Tongue (tissue), 2 donors: Measurements from ENCODE around the gene SMC6. TPM values are rescaled to one million over a fixed set of nuclear protein-coding genes. Genes with fewer than 3 reads are reported as not detected.
A peak's percentile ranks its signal among the peaks of the same experiment; 100 is the strongest.

ENCODE experiments used
- DNase-seq: peaks from one replicate; pipeline ENCODE4 v3.0.0-alpha.2; 2015
- total RNA-seq: library from RNA; depleted of rRNA; stranded (reverse); fragments of >200 nt; gene quantifications from one replicate; pipeline ENCODE4 v1.2.3, GENCODE V29; 2014

SMC6 gene
- total RNA-seq, 1 donor from 2014 or later = 43.8 TPM

DNA sequence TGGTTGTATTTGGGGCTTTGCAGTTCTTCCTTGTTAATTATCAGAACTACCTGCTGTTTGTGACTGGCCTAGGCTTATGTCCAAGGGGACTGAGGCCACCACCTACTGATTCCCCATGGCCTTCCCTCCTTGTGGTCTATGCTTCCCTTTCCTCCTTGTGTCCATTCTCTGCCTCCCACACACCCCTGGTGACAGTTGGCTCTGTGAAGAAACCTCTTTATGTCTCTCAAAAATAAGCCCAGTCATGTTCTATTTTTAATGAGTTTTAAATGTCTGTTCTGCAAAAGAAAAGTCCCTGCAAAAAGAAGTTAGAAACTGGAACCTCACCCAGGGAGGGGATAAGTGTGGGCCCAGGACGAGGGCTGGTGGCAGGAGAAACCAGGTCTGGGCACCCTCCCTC is 105.0 kb downstream of the SMC6 start:
- no peak for DNase-seq

DNA sequence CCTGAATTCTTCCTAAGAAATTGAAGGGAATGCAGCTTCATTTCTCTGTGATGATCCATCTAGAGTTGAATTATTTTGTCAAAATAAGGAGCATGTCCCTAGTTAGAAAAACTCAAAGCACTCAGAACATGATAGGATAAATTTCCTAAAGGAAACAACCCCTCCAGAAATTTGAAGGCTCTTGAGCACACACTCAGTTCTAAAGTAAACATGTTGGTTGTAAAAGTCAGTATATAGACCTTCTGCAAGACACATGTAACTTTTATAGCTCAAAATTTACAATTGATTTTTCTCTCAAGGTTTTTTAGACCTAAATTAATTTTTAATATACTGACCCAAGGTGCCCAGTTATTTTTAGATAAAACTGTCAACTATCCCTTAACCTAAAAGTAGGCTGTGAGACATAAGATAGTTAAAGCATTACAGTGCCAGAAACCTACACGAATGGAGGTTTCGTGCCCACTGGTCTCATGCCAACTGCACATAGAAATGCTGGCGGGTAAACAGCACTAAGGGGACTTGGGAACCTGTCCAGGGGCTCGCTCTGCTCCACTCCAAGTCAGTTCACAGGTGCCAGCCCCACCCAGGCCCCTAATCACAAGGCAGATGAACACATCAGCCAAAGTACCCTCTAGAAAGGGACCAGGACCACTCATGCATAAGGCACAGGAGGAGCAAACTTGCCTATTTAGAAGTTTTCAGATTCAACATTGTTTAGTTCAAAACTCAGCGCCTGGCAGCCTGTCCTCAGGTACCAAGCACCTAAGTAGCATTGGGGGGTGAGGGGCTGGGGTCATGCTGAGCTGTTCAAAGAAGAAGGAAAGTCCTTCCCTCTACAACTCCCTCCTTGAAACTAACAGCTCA is 106.5 kb downstream of the SMC6 start:
- no peak for DNase-seq

DNA sequence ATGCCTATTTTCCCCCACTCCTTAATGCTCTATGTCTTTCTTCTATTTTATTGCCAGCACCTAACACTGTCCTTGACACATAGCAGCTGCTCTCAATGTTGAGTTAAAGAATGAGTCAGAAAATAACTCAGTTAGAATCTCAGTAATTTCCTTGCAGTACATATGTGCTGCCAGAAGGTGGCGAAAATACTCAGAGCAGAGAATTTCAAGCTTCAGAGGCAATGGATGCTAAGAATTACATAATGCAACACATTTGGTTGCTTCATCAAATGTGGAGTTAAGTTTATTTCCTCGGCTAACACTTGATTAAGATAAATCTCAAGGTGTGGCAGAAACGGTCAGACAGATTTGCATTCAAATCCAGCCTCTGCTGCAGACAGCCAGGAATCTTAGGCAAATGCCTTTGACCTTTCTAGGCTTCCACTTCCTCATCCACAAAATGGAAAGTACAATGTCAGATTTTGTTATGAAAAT is 107.5 kb downstream of the SMC6 start:
- DNase-seq = peak; percentile 88

DNA sequence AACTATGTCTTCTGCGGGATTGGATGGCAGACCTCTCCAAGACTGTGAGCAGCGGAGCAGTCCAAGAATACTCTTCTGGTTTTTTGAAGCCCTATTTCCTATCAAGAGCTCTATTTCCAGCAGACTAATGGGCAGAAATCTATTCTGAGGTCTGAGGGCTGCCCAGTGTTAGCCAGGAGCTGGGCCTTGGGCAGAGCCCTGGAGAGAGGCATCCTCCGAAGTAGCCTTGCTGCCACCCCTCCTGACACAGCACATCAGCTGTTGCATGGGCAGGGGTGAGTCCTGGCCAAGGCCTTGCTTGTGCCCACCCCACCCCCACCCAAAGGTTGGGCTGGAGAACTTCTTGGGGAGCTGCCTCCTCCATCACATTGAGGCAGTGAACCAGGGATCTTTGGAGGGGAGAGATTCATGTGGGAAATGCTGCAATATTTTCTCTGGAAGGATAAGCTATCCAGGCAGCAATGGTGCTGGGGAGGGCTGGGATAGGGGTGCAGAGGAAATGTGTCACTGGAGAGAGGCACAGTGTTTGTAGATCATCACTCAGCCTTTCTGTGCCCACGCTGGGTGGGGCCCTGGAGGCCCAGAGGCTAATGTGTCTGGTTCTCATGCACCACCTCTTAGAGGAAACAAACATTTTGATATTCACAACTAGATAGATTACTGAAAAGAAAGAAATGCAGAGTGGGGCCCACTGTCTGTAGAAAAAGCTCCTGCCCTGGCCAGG is 108.5 kb downstream of the SMC6 start:
- DNase-seq = peak; percentile 31

DNA sequence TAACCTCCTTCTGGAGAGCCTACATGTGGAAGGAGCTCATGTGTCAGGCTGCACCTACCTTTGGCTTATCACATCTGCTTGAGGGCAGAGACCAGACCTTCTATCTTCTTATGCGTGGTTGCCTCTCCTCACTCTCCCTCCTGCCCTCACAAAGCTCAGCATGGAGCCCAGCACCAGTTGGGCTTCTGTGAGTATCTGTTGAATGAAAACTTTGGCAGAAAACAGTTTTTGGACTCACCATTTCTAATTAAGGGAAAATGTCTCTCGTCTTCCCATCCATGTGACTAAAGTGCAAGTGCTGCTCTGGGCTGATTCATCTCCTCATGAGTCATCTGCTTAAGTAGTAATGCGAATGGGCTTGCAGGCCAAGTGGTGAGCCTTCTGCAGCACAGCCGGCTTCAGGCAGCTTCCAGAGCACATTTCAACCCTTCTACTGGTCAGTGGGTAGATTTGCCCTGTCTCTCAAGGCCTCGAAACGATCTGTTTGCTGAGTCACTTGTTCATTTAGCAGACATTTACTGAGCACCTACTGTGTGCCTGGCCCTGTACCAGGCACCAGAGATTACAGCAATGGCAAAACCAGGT is 110.5 kb downstream of the SMC6 start:
- peak; percentile 27 for DNase-seq

DNA sequence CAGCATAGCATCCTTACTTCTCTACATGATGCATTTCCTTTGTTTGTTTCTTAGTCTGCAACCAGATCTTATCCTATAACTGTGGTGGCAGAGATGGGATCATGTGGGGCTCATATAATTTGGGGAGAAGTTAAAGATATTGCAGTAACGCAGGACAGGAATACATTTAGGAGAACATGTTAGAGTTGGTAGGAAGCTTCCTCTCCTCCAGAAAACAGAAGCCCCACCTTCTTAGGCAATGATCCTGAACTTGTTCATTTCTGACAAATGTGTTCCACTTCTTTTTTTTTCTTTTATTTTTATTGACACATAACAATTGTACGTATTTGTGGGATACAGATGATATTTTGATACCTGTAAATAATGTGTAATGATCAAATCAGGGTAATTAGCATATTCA is 113.2 kb downstream of the SMC6 start:
- no peak for DNase-seq

DNA sequence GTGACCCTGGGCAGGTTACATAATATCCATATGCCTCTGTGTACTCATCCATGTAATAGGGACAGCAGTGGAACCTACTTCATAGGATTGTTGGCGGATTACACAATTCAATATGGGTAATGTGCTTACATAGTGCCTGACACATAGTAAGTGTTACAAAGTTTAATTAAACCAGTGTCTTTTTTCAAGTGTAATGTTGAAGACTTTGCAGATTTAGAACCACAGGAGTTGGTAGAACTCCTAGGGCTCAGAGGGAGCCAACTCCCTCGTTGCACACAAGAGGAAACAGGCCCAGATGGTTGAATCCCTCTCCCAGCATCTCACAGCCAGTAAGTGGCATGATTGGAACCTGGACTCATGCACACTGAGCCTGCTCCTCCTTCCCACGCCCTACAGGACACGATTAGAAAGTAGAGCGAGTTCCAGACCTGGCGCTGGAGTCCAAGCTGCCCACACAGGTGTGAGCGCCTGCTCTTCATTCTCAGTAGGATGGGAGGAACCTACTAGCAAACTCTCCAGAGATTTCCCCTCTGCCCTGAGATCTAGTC is 115.3 kb downstream of the SMC6 start:
- no peak for DNase-seq

DNA sequence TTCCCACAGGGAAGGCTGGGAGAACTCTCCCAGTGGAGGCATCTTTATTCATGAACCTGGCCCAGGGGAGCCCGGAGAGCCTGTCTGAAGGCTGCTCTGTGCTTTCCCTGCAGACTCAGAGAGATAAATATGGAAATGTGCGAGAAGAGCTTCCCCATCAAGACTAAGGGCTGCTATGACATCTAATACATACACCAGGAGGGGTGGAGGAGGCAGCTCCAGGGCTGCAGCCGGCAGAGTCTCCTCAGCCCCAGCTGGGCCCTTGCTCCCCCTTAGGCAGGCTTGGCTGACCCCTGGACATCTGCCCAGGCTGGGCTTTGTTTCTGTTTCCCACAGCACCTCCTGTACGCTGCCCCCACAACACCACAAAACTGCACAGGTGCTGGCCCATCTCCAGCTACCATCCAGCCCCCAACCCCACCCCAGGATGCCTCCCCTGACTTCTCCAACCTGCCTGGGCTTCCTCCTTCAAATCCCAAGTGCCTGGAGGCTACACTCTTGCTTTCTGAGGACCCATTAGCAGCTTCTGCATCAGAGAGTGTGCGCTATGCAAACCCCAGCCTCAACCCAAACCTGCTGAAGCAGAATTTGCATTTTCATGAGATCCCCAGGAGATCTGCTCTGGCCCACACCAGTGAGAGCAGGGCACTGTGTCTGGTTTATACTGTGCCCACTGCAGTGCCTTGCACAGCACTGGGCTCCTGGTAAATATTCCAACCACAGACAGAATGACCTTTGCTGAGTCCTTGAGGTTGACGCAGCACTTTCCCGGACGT is 116.3 kb downstream of the SMC6 start:
- peak; percentile 47 for DNase-seq

DNA sequence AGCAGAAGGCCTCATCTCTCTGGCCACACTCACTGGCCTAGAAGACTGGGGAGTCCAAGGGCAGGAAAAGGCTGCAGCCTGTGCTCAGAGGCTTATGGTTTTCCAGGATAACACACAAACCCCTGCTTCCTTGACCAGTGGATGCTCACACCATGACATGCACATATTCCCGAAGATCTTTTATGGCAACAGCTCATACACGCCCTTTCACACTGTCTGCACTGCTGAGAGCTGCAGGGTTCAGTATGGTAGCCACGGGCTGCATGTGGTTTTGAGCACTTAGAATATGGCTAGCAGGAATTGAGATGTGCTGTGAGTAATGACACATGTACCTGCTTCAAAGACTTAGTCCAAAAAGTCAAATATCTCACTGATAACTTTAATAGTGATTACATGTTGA is 117.4 kb downstream of the SMC6 start:
- DNase-seq = no peak

DNA sequence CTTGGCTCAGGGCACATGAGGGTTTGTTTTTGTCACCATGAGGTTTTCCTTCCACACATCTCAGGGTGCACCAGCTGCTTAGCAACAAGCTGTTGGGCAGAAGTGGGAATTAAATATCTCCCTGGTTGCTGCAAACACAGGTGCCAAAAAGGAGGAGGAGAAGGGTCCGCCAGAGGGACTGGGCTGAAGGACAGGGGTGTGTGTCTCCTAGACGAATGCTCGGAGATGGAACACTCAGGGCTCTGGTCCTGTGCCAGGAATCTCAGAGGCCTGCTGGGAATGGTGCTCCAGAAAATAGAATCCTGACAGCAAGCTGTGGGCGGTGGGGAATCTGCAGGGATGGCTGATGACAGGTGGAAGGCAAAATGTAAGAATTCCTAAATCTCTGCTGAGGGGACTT is 118.6 kb downstream of the SMC6 start:
- peak; percentile 92 for DNase-seq

DNA sequence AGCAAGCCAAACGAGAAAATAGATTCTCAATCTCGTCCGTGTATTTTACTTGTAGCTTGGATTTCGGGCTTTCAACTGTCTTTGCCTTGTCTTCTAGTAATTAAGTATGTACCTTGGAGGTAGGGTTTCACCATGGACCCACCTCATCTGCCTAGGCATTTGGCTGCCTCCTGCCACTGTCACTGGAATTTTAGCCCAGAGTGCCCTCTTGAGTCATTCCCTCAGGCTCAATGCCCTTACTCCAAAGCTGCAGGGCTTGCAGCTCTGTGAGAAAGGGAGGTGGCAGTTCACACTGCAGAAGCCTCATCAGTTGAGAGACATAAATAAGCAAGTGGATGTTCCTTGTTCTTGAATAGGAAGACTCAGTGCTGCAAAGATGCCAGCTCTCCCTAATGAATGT is 123.5 kb downstream of the SMC6 start:
- no peak for DNase-seq

DNA sequence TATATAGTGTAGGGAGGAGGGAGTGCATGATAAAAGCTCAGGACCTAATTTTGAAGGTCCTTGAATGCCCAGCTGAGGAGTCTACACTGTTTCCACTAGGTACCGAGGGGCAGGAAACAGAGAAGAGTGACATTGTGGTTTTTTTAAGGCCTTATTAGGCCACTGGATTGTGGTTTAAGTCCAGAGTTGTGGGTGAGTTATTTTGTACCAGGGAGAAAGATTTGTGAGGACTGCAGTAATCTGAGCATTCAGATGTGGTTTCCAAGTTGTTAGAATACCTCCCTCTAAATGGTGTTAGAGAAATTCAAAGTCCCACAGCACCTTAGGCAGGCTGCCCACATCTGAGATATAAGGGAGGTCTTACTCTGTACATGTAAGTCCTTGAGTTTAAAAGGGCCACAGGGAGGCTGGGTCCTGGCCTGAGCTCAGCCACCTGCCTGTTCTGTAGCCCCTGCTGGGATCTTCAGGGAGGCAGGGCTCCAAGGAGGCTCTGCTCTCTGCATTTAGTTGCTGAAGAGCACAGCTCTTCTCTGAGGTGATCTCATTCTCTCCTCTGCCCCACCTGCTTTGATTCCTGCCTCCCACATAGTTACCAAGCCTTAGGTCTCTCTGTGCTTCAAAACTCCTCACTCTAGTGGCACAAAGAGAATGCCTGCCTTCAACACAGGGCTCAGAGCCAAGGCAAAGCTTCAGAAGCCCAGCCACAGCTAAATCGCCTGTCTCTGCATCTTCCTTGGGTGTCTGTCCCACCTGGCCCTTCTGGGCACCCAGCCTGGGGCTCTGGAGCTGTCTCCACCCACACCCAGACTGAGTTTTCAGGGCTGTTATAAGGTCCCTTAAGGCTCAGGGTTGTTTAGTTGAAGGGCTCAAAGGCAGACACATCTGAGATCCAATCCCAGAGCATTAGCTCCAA is 125.0 kb downstream of the SMC6 start:
- no peak for DNase-seq

DNA sequence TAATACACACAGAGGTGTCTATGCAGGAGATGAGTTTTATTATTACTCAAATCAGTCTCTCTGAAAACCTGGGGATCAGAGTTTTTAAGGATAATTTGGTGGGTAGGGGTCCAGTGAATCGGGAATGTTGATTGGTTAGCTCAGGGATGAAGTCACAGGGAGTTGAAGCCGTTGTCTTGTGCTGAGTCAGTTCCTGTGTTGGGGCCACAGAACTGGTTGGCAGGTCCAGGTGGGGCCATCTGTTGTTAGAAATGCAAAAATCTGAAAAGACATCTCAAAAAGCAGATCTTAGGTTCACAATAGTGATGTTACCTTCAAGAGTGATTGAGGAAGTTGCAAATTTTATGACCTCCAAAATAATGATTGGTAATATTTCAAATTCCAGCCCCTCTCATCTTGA is 126.2 kb downstream of the SMC6 start:
- DNase-seq = no peak

DNA sequence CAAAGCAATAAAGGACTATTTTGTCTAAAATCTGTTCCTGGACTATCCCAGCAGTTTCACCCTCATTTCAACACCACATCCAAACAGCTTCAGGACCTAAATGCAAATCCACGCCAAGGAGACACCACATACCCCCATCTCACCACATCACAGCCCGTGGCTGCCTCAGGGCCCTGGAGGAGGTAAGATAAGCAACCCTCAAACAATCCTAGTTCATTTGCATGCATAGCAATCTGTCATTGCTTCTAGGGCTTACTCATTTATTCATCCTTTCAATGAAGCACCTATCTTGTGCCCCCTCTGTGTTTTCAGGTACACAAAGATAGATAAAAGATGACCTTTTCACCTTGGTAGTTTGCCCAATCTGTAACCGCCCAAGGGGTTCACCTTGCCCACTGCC is 126.6 kb downstream of the SMC6 start:
- no peak for DNase-seq

DNA sequence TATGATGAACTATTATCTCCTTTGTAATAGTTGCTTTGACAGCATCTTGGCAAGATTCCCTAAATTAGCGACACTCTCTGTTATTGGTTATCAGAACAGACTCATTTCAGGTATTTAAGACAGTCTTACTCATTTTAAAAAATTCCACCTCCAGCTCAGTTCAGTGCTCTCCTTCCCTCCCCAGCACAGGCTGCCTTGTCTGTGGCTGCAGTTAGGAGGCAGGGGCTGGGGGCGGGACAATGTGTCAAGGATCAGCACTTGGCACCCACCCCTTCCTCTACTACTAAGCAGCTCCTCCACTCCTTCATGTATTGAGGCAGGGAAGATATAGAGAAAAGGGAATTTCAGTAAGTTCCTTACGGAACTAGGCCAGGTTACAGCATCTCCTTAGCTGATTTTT is 128.2 kb downstream of the SMC6 start:
- DNase-seq = no peak

DNA sequence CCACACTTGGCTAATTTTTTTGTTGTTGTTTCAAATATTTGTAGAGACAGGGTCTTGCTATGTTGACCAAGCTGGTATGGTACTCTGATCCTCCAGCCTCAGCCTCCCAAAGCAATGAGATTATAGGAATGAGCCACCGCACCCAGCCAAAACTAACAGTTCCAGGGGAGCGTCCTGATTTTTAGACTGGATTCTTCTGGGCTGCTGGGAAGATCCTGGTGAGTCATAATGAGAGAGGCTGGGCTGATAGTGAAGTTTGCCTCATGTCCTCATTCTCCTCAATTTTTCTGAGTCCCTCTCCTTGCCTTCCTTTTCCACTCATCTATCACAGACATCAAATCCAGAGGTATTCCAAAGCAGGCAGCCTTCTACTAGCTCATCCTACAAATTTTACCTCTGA is 131.8 kb downstream of the SMC6 start:
- DNase-seq = no peak

DNA sequence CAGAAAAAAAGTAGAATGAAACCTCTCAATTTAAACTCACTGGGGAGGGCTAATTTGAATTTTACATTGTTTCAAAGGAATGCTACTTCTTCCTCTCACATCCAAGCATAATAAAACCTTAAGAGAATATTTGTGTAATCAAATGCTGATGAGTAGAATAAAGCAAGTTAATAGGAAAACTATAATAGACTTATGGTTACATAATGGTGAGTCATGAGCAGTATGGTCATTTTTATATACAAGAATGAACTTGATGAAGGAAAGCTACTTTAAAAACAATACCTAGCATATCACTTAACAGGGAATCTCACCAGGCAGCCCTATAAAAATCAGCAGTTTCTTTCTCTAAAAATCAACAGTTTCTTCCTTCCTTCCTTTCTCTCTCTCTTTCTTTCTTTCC is 132.8 kb downstream of the SMC6 start:
- DNase-seq = no peak

DNA sequence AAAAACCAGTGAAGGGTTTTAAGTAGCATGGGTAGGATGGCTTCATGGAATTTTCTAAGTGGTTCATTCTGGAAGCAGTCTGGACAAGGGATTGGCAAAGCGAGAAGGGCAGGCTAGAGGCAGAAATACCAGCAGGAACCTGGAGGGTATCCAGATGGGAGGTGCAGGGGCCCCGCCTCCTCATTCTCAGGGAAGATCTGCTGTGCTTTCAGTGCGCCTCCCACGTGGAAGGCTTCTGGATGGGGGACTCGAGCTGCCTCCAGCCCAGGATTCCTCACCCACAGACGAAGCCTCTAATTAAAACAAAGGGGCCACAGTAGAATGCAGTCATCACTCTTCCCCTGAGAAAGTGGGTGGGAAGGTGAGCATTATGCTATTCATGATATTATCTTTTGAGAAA is 133.3 kb downstream of the SMC6 start:
- DNase-seq = no peak

DNA sequence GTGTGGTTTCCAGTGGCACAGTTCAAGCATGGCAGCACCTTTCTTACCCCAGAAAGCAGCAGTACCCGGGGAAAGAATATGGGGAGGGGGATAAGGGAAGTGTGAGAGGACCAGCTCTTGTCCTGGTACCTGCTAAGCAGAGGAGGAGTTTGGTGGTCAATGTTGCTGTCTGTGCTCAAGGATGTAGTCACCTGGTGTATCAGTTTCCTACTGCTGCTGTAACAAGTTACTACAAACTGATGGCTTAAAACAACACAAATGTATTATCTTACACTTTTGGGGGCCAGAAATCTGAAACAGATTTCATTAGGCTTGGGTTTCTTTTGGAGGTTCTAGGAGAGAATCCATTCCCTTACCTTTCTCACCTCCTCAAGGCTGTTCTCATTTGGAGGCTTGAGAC is 135.7 kb downstream of the SMC6 start:
- no peak for DNase-seq

DNA sequence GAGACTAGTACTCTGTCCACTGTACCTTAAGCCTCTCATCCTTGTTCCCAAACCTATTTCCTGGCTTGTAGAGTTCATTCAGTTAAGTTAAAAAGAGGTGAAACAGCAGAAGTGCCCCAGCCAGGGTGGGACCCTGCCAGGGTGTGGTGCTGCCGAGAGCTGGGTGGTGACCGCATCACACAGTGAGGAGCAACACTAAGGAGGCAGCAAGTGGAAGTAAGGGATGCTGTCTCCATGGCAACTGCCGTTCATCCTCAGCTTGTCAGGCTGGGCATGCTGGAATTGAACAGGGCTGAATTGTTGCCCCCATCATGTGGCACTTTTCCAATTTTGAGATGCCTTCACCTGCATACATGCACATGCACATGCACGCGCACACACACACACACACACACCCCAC is 136.1 kb downstream of the SMC6 start:
- DNase-seq = no peak

DNA sequence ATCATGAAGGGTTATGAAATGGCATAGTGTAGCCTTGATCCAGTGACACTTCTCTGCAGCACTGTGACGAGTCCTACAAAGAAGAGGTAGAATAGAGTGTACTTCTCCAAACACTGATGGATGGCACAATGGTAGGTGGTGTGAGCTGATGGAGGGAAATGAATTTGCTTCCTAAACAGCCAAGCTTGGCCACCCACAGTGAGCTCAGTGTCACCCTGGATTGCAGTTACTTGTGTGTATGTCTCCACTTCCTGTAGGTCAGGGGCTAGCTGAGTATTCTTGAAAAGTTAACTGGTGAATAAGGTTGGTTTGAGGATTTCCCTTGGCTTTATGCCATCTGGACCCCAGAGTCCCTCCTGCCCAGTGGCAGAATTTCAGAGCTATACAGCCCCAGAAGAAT is 137.2 kb downstream of the SMC6 start:
- DNase-seq = no peak
